Upper lobe of right lung (tissue), 1 donor: ENCODE measurements around the gene MGAT1. TPM values are rescaled to one million over a fixed set of nuclear protein-coding genes. Genes with fewer than 3 reads are reported as not detected.
"Not testable (repeated sequence)": the region's sequence is repeated elsewhere in the genome, so short reads cannot be mapped to it uniquely, and the experiment has no call there.

ENCODE experiments used
- ATAC-seq: fragments of 200-7000 bp; cut with Tn5 transposase; one replicate; pipeline ENCODE4 v1.9.1; 2020; ENCODE audit warnings: mild to moderate bottlenecking, moderate library complexity
- DNase-seq: peaks from one replicate; pipeline ENCODE4 v3.0.0-alpha.2; 2020
- H3K27ac ChIP-seq: fragments of 200-600 bp; one replicate; pipeline ENCODE4 v1.8.0; 2022
- H3K27me3 ChIP-seq: fragments of 200-600 bp; one replicate; pipeline ENCODE4 v1.8.0; 2022; ENCODE audit warnings: mild to moderate bottlenecking
- H3K36me3 ChIP-seq: fragments of 200-600 bp; one replicate; pipeline ENCODE4 v1.8.0; 2022
- H3K4me1 ChIP-seq: fragments of 200-600 bp; one replicate; pipeline ENCODE4 v1.8.0; 2022
- H3K4me3 ChIP-seq: fragments of 200-600 bp; one replicate; pipeline ENCODE4 v1.8.0; 2022; ENCODE audit warnings: mild to moderate bottlenecking
- H3K9me3 ChIP-seq: fragments of 200-600 bp; one replicate; pipeline ENCODE4 v1.8.0; 2022
- intact Hi-C: fragments of 100-400 bp; cut with DNase I; formaldehyde crosslinking; loops from one replicate; pipeline ENCODE4 v1.11.0; 2022
- total RNA-seq: library from RNA; stranded (reverse); fragmentation: NEBNext Ultra II Directional; extraction: Animal tissue kit (Norgen Biotek cat#: 25700); gene quantifications from one replicate; pipeline ENCODE4 v1.2.1, GENCODE V29; 2021
- TF ChIP-seq, protein P1 (sequence below): fragments of 200-600 bp; IDR thresholded peaks from one replicate; pipeline ENCODE4 v1.8.0; 2022; ENCODE audit warnings: antibody characterized with exemption
- donor health status: DM: no; HTN: yes; CAD: no; lungs with severe emphysema.

The MGAT1 gene
- total RNA-seq, 1 donor from 2014 or later: 216 TPM

GRCh38 chr5:180782748-180783147 is 19.9 kb downstream of the MGAT1 start:
- ATAC-seq (no peak), DNase-seq (no peak)
- intact Hi-C loops: no loop called here
- H3K4me1 ChIP-seq: peaks cover 32% of the 10 kb centered on the region
- H3K4me3 ChIP-seq: no peak overlapping the region
- no peaks in the 10 kb centered on the region for H3K9me3 ChIP-seq
- no peak overlapping the region for H3K27ac ChIP-seq
- H3K27me3 ChIP-seq: no peaks in the 10 kb centered on the region
- H3K36me3 ChIP-seq: no peaks in the 10 kb centered on the region
- TF ChIP-seq, protein P1, sequence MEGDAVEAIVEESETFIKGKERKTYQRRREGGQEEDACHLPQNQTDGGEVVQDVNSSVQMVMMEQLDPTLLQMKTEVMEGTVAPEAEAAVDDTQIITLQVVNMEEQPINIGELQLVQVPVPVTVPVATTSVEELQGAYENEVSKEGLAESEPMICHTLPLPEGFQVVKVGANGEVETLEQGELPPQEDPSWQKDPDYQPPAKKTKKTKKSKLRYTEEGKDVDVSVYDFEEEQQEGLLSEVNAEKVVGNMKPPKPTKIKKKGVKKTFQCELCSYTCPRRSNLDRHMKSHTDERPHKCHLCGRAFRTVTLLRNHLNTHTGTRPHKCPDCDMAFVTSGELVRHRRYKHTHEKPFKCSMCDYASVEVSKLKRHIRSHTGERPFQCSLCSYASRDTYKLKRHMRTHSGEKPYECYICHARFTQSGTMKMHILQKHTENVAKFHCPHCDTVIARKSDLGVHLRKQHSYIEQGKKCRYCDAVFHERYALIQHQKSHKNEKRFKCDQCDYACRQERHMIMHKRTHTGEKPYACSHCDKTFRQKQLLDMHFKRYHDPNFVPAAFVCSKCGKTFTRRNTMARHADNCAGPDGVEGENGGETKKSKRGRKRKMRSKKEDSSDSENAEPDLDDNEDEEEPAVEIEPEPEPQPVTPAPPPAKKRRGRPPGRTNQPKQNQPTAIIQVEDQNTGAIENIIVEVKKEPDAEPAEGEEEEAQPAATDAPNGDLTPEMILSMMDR: no peak

DNA sequence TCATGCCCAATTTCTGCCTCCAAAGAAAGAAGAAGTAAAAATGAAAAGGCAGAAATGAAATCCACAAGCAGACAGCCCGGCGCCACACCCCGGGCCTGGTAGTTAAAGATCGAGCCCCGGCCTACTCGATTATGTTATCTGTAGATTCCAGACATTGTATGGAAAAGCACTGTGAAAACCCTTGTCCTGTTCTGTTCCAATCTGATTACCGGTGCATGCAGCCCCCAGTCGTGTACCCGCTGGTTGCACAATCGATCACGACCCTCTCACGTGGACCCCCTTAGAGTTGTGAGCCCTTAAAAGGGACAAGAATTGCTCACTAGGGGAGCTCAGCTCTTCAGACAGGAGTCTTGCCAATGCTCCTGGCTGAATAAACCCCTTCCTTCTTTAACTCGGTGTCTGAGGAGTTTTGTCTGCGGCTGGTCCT is 20.7 kb downstream of the MGAT1 start:
- H3K9me3 ChIP-seq, H3K4me3 ChIP-seq, intact Hi-C loops, H3K27ac ChIP-seq, H3K27me3 ChIP-seq, H3K36me3 ChIP-seq, ATAC-seq, DNase-seq: not testable (repeated sequence)
- H3K4me1 ChIP-seq: peaks cover 23% of the 10 kb centered on the region

- intact Hi-C loops: no loop called here
- Histone ChIP-seq H3K27me3 (no peaks in the 10 kb centered on the region), H3K4me1 (peaks cover 5% of the 10 kb centered on the region), H3K4me3 (no peak overlapping the region), H3K27ac (no peak overlapping the region), H3K36me3 (no peaks in the 10 kb centered on the region), H3K9me3 (no peaks in the 10 kb centered on the region)
- TF ChIP-seq, protein P1: no peak
- ATAC-seq (no peak), DNase-seq (peak; percentile 32)
Measured at GRCh38 chr5:180779985-180780610, 22.5 kb downstream of the MGAT1 start.

DNA sequence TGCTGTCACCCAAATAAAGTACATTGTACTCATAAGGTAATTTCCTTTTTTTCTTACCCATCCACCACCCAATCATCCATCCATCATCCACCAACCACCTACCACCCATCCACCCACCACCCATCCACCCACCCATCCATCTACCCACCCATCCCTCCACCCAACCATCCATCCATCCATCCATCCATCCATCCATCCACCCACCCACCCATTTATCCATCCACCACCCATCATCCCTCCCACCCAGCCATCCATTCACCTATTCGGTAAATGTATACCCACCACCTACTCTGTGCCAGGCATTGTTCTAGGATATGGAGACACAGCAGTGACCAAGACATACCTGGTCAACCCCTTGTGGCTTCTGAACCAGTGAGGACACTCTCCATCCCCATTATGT is 25.1 kb downstream of the MGAT1 start:
- no peak overlapping the region for H3K27ac ChIP-seq
- DNase-seq (no peak), ATAC-seq (no peak)
- H3K4me1 ChIP-seq: no peaks in the 10 kb centered on the region
- H3K4me3 ChIP-seq: no peak overlapping the region
- H3K27me3 ChIP-seq: peaks cover 6% of the 10 kb centered on the region
- no peaks in the 10 kb centered on the region for H3K9me3 ChIP-seq
- TF ChIP-seq, protein P1: no peak
- no peaks in the 10 kb centered on the region for H3K36me3 ChIP-seq
- intact Hi-C loops: no loop called here

GRCh38 chr5:180776376-180776775 is 26.2 kb downstream of the MGAT1 start:
- H3K9me3 ChIP-seq: no peaks in the 10 kb centered on the region
- intact Hi-C loops: no loop called here
- no peaks in the 10 kb centered on the region for H3K4me1 ChIP-seq
- peaks cover 6% of the 10 kb centered on the region for H3K27me3 ChIP-seq
- ATAC-seq (no peak), DNase-seq (no peak)
- H3K4me3 ChIP-seq: no peak overlapping the region
- H3K27ac ChIP-seq: no peak overlapping the region
- no peaks in the 10 kb centered on the region for H3K36me3 ChIP-seq
- TF ChIP-seq, protein P1: no peak

DNA sequence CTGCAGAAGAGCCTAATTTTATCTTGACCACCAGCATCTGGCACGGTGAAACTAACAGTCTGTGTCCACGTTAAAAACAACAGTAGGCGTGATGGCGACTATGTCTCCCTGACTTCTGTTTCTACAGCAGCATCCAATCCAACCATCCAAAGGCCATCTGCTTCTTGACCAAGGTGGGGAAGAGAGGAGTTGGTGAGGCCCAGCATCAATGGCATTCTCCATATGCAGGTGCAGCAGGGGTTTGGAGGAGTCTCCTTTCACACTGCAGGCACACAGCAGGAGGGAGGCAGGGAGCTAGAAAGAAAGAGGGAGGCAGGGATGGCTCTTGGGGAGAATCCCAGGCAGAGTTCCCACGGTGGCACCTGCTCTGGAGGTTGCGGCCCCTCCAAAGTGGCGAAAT is 27.0 kb downstream of the MGAT1 start:
- Histone ChIP-seq H3K27me3 (peaks cover 6% of the 10 kb centered on the region), H3K36me3 (no peaks in the 10 kb centered on the region), H3K27ac (no peak overlapping the region), H3K4me3 (no peak overlapping the region), H3K9me3 (no peaks in the 10 kb centered on the region), H3K4me1 (no peaks in the 10 kb centered on the region)
- intact Hi-C loops: no loop called here
- TF ChIP-seq, protein P1: no peak
- DNase-seq: peak; percentile 34
- ATAC-seq: no peak
